Mucosa of rectum (tissue), 2 donors: ENCODE measurements around the gene NTSR1.

Experiments
- H3K27ac ChIP-seq, 2 donors: one replicate each; pipeline ENCODE4 v1.7.0; 2013; ENCODE audit warnings: inconsistent platforms in 2 of 2, low read depth in 2 of 2, low read length in 2 of 2
- H3K27me3 ChIP-seq, 2 donors: one replicate each; pipeline ENCODE4 v1.7.0; 2013; ENCODE audit warnings: low read length in 2 of 2; ENCODE audit not compliant: control insufficient read depth in 2 of 2, insufficient read depth in 2 of 2
- H3K36me3 ChIP-seq, 2 donors: one replicate each; pipeline ENCODE4 v1.7.0; 2013; ENCODE audit warnings: low read length in 2 of 2; ENCODE audit not compliant: control insufficient read depth in 2 of 2, insufficient read depth in 2 of 2
- H3K4me1 ChIP-seq, 2 donors: one replicate each; pipeline ENCODE4 v1.7.0; 2013; ENCODE audit warnings: low read length in 2 of 2, mild to moderate bottlenecking in 1 of 2; ENCODE audit not compliant: control insufficient read depth in 2 of 2, insufficient read depth in 2 of 2
- H3K4me3 ChIP-seq, 2 donors: one replicate each; pipeline ENCODE4 v1.7.0; 2013; ENCODE audit warnings: low read length in 2 of 2
- H3K9ac ChIP-seq, 2 donors: one replicate each; pipeline ENCODE4 v1.7.0; 2013; ENCODE audit warnings: low read length in 2 of 2, low read depth in 1 of 2, mild to moderate bottlenecking in 1 of 2
- H3K9me3 ChIP-seq, 2 donors: one replicate each; pipeline ENCODE4 v1.7.0; 2013; ENCODE audit warnings: low read length in 2 of 2; ENCODE audit not compliant: control insufficient read depth in 2 of 2
- donor health status: healthy.
- donor health status: Normal muscosa, but diverticular disease.

Gene NTSR1

GRCh38 chr20:62792940-62793756 is 84.5 kb downstream of the NTSR1 start:
- Histone ChIP-seq H3K27ac (peak overlapping the region; percentile 88 to 94), H3K4me3 (peak overlapping the region; percentile 61 to 64), H3K9me3 (no peaks in the 10 kb centered on the region), H3K9ac (peak overlapping the region; percentile 70 to 74), H3K4me1 (peaks cover 31 to 32% of the 10 kb centered on the region in 2 donors), H3K27me3 (no peaks in the 10 kb centered on the region), H3K36me3 (no peaks in the 10 kb centered on the region)

GRCh38 chr20:62793757-62794006 is 85.0 kb downstream of the NTSR1 start:
- peaks cover 36% of the 10 kb centered on the region in 2 donors for H3K4me1 ChIP-seq
- peak overlapping the region; percentile 70 to 74 for H3K9ac ChIP-seq
- H3K27me3 ChIP-seq, result no peaks in the 10 kb centered on the region
- no peaks in the 10 kb centered on the region for H3K9me3 ChIP-seq
- H3K27ac ChIP-seq, result peak overlapping the region; percentile 88 to 94
- peaks cover under 1% of the 10 kb centered on the region in 2 donors for H3K36me3 ChIP-seq
- peak overlapping the region; percentile 61 to 64 for H3K4me3 ChIP-seq

- Histone ChIP-seq H3K27ac (peak overlapping the region; percentile 89 to 95), H3K27me3 (no peaks in the 10 kb centered on the region), H3K36me3 (peaks cover 5% of the 10 kb centered on the region in 2 donors), H3K4me1 (peaks cover 36 to 38% of the 10 kb centered on the region in 2 donors), H3K4me3 (peak overlapping the region; percentile 70 to 76), H3K9ac (peak overlapping the region; percentile 85 to 91), H3K9me3 (no peaks in the 10 kb centered on the region)
These were observed 85.5 kb downstream of the NTSR1 start for GRCh38 chr20:62794007-62794724.

GRCh38 chr20:62795023-62795761 is 86.6 kb downstream of the NTSR1 start:
- Histone ChIP-seq H3K9ac (peak overlapping the region; percentile 72 to 91), H3K36me3 (peaks cover 11 to 13% of the 10 kb centered on the region in 2 donors), H3K4me1 (peaks cover 36 to 38% of the 10 kb centered on the region in 2 donors), H3K9me3 (no peaks in the 10 kb centered on the region), H3K4me3 (peak overlapping the region; percentile 70 to 76), H3K27me3 (no peaks in the 10 kb centered on the region), H3K27ac (peak overlapping the region; percentile 89 to 95)

GRCh38 chr20:62796699-62797491 is 88.3 kb downstream of the NTSR1 start:
- Histone ChIP-seq H3K27me3 (no peaks in the 10 kb centered on the region), H3K4me1 (peaks cover 36 to 38% of the 10 kb centered on the region in 2 donors), H3K4me3 (peak overlapping the region; percentile 74 to 76), H3K36me3 (peaks cover 16% of the 10 kb centered on the region in 2 donors), H3K27ac (peak overlapping the region; percentile 70 to 89), H3K9me3 (no peaks in the 10 kb centered on the region), H3K9ac (peak overlapping the region; percentile 32 to 68)

- no peaks in the 10 kb centered on the region for H3K27me3 ChIP-seq
- peak overlapping the region in 1 of 2 donors; percentile 3 for H3K4me3 ChIP-seq
- H3K27ac ChIP-seq, result peak overlapping the region; percentile 79 to 84
- no peaks in the 10 kb centered on the region for H3K9me3 ChIP-seq
- H3K36me3 ChIP-seq, result peaks cover 16% of the 10 kb centered on the region in 2 donors
- H3K9ac ChIP-seq, result peak overlapping the region; percentile 32 to 67
- peaks cover 36 to 38% of the 10 kb centered on the region in 2 donors for H3K4me1 ChIP-seq
These were observed 89.3 kb downstream of the NTSR1 start for GRCh38 chr20:62797671-62798532.

- no peaks in the 10 kb centered on the region for H3K27me3 ChIP-seq
- peaks cover 16% of the 10 kb centered on the region in 2 donors for H3K36me3 ChIP-seq
- no peak overlapping the region for H3K9ac ChIP-seq
- H3K4me3 ChIP-seq, result no peak overlapping the region
- no peak overlapping the region for H3K27ac ChIP-seq
- H3K4me1 ChIP-seq, result peaks cover 29% of the 10 kb centered on the region in 2 donors
- no peaks in the 10 kb centered on the region for H3K9me3 ChIP-seq
These were observed 90.4 kb downstream of the NTSR1 start for GRCh38 chr20:62799036-62799435.

GRCh38 chr20:62799459-62799858 is 90.8 kb downstream of the NTSR1 start:
- Histone ChIP-seq H3K9ac (no peak overlapping the region), H3K27me3 (no peaks in the 10 kb centered on the region), H3K4me3 (no peak overlapping the region), H3K9me3 (no peaks in the 10 kb centered on the region), H3K27ac (no peak overlapping the region), H3K4me1 (peaks cover 29% of the 10 kb centered on the region in 2 donors), H3K36me3 (peaks cover 16% of the 10 kb centered on the region in 2 donors)

GRCh38 chr20:62799873-62800272 is 91.2 kb downstream of the NTSR1 start:
- no peak overlapping the region for H3K27ac ChIP-seq
- H3K36me3 ChIP-seq, result peaks cover 16% of the 10 kb centered on the region in 2 donors
- no peaks in the 10 kb centered on the region for H3K9me3 ChIP-seq
- no peaks in the 10 kb centered on the region for H3K27me3 ChIP-seq
- no peak overlapping the region for H3K4me3 ChIP-seq
- no peak overlapping the region for H3K9ac ChIP-seq
- H3K4me1 ChIP-seq, result peaks cover 24 to 27% of the 10 kb centered on the region in 2 donors
